ENCODE results near the gene MEP1A.

DNA sequence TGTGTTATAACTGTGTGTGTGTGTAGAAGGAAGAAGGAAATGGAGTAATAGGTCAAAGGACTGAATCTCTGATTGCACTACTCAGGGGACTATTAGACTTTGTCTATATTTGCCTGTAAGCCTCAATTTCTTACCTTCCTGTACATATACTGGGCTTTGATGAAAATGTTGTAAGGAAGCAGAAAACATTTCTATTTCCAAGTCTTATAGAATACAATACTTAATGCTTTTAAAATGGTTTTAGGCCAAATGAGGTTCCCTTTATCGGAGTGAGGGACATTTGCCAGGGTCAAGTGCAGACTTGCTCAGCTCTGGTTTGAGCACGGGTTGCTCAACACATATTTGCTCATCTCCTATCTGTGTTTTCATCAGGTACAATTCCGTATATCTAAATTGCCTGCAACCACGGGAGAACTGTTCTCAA, 28.3 kb downstream of the MEP1A start:
- TF ChIP-seq POLR2A (IDR thresholded peaks at IDR 0.05), result no peak
- TF ChIP-seq, protein P1, sequence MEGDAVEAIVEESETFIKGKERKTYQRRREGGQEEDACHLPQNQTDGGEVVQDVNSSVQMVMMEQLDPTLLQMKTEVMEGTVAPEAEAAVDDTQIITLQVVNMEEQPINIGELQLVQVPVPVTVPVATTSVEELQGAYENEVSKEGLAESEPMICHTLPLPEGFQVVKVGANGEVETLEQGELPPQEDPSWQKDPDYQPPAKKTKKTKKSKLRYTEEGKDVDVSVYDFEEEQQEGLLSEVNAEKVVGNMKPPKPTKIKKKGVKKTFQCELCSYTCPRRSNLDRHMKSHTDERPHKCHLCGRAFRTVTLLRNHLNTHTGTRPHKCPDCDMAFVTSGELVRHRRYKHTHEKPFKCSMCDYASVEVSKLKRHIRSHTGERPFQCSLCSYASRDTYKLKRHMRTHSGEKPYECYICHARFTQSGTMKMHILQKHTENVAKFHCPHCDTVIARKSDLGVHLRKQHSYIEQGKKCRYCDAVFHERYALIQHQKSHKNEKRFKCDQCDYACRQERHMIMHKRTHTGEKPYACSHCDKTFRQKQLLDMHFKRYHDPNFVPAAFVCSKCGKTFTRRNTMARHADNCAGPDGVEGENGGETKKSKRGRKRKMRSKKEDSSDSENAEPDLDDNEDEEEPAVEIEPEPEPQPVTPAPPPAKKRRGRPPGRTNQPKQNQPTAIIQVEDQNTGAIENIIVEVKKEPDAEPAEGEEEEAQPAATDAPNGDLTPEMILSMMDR (IDR thresholded peaks at IDR 0.05), result no peak

All from esophagus squamous epithelium (tissue), 4 donors.